ENCODE measurements around the gene RPL11. TPM values are rescaled to one million over a fixed set of nuclear protein-coding genes. Genes with fewer than 3 reads are reported as not detected.

RPL11 gene
- total and polyA plus RNA-seq, 2 of the 8 experiments (the other 6 are each of a cell fraction or from before 2014, with no cell fraction given), result 1,192 to 1,426 TPM

DNA sequence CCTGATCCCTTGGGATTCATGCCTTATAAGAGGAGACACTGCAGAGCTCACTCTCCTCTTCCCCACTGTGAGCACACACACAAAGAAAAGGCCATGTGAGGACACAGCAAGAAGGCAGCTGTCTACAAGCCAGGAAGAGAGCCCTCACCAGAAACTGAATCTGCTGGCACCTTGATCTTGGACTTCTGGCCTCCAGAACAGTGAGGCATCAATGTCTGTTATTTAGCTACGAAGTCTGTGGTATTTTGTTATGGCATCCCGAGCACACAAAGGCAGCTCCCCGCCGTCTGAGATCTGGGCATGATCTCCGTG lies 47.1 kb upstream of the RPL11 start:
- Histone ChIP-seq H4K91ac (replicated peaks; ENCODE audit: insufficient read length, low read length) (no peak overlapping the region), H3K27me3 (replicated peaks in 1 of 4; ENCODE audit: control insufficient read depth in 3 of 4, extremely low read depth in 1 of 4, insufficient read depth in 3 of 4, low read length in 3 of 4) (peaks cover 0 to 2% (median 0%) of the 10 kb centered on the region in 4 experiments; a peak in 2 of 7 replicates), H3K9me3 (ENCODE audit: insufficient read depth in 2 of 2, low read depth in 1 of 2, low read length in 1 of 2) (no peaks in the 10 kb centered on the region), H4K20me1 (replicated peaks in 1 of 2; ENCODE audit: control insufficient read depth in 1 of 2, insufficient read depth in 2 of 2, low read length in 2 of 2) (no peaks in the 10 kb centered on the region), H2AFZ (ENCODE audit: low read length) (no peak overlapping the region), H4K8ac (ENCODE audit: extremely low read depth, insufficient read depth, low read length) (no peak overlapping the region), H4K5ac (ENCODE audit: insufficient read length, low read depth, low read length) (no peak overlapping the region), H2BK12ac (ENCODE audit: low read depth, low read length) (no peak overlapping the region), H3K14ac (ENCODE audit: insufficient read length) (no peak overlapping the region), H3K36me3 (ENCODE audit: control insufficient read depth in 2 of 4, insufficient read depth in 4 of 4, low read length in 3 of 4) (no peaks in the 10 kb centered on the region), H3K27ac (ENCODE audit: low read depth, low read length) (no peak overlapping the region), H3K18ac (ENCODE audit: extremely low read depth, low read length) (no peak overlapping the region), H3K56ac (replicated peaks; ENCODE audit: insufficient read length, low read depth, low read length) (no peak overlapping the region), H3K23me2 (ENCODE audit: low read depth, low read length) (no peaks in the 10 kb centered on the region), H3K79me2 (ENCODE audit: control insufficient read depth in 1 of 2, insufficient read depth in 2 of 2, low read length in 2 of 2) (no peaks in the 10 kb centered on the region), H3K9ac (replicated peaks in 1 of 4; ENCODE audit: extremely low read depth in 1 of 4, low read depth in 3 of 4, low read length in 3 of 4) (no peak overlapping the region), H3K4me1 (replicated peaks in 1 of 4; ENCODE audit: control insufficient read depth in 3 of 4, insufficient read depth in 4 of 4, low read length in 3 of 4) (peaks cover 0 to 4% (median 2%) of the 10 kb centered on the region in 4 experiments; a peak in 3 of 7 replicates), H2BK20ac (ENCODE audit: low read length) (no peak overlapping the region), H2BK5ac (ENCODE audit: low read depth, low read length) (no peak overlapping the region), H3K4me3 (ENCODE audit: extremely low read depth in 1 of 4, insufficient read depth in 2 of 4, low read depth in 3 of 4, low read length in 4 of 4) (no peak overlapping the region), H3K4ac (replicated peaks; ENCODE audit: insufficient read length, low read depth, low read length) (no peak overlapping the region), H2BK15ac (ENCODE audit: low read length) (no peak overlapping the region), H2BK120ac (replicated peaks; ENCODE audit: low read depth, low read length) (no peak overlapping the region), H3K23ac (ENCODE audit: insufficient read length) (no peak overlapping the region), H2AK5ac (ENCODE audit: low read depth, low read length) (no peak overlapping the region), H3K79me1 (ENCODE audit: low read depth, low read length) (no peaks in the 10 kb centered on the region), H3K4me2 (ENCODE audit: insufficient read depth in 1 of 2, low read depth in 2 of 2, low read length in 2 of 2) (no peak overlapping the region)
- TF ChIP-seq SP4 (IDR thresholded peaks at IDR 0.05; ENCODE audit: low read length), result no peak
- WGBS, 2 experiments (ENCODE audit: extremely low coverage in 1 of 2, insufficient coverage in 1 of 2, insufficient read length in 1 of 2, insufficient replicate concordance in 2 of 2, low coverage in 1 of 2, low lambda C conversion rate in 2 of 2, missing lambda C conversion rate in 1 of 2), result 93% methylated on average over 5 of the region's 5 CpGs; no CpG with 5 or more reads in 1 of the 2 experiments
- POLR2A ChIA-PET (ENCODE audit: partially characterized antibody), result interaction anchor here (1.1 to 4.2 kb wide), 5 partner anchors 47 to 112 kb away, joined by 3 to 17 read pairs (median 5); partner anchors contain the start of gene RPL11
- CTCF ChIA-PET (ENCODE audit: partially characterized antibody), result interaction anchor here (0.6 to 26.6 kb wide), 10 partner anchors 11 to 147 kb away, joined by 3 to 706 read pairs (median 10); partner anchors contain the start of gene ID3
- FAIRE-seq (no peak), DNase-seq (ENCODE audit: low read depth in 1 of 2, low spot score in 2 of 2) (no peak)

Measured in H1 (cell line).